NCI-H526 treated with DMSO at 0.1 percent for 48 hours (cell line): Measurements from ENCODE around the gene GPR176.
A peak's percentile ranks its signal among the peaks of the same experiment; 100 is the strongest.
"Not testable (repeated sequence)": the region's sequence is repeated elsewhere in the genome, so short reads cannot be mapped to it uniquely, and the experiment has no call there.

ENCODE experiments used
- DNase-seq: peaks from one replicate; lab custom pipeline; 2025; lab: John Stamatoyannopoulos, UW

The GPR176 gene

DNA sequence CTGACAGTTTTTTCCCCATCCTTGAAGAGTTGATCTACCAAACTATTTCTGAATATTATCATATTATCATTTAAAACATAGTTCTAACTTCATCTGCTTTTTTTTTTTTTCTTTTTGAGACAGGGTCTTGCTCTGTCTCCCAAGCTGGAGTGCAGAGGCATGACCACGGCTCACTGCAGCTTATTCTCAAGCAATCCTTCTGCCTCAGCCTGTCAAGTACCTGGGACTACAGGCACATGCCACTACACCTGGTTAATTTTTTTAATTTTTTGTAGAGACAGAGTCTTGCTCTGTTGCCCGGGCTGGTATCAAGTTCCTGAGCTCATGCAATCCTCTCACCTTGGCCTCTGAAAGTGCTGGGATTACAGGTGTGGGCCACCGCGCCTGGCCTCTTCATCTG, 15.2 kb upstream of the GPR176 start:
- DNase-seq, result no peak

DNA sequence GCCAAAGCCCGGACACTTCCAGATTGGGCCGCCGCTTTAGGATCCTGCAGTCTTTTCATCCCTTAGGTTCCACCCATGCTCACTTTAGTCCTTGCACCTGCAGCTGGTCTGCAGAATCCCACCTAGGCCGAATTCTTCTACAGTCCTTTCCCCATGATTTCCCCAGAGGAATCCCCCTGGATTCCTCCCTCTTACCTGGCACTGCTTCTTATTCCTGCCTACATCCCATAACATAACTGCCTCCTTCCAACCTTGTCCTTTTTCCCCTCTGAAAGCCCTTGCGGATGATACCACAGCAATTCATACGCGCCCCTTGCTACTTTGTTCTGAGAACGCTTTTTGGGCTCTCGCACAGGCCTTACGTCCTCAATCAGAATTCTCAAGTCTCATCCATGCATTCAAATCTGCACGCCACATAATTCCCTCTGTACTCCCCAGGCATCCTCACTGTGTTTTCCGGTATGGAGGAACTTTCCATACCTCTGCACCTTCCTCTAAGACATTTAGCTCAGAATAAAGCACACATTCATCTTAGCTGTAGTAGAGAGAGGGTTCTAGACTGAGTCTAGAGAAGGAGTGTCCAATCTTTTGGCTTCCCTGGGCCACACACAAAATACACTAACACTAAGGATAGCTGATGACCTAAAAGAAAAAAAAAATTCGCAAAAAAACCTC, 14.5 kb upstream of the GPR176 start:
- DNase-seq, result peak; percentile 57

DNA sequence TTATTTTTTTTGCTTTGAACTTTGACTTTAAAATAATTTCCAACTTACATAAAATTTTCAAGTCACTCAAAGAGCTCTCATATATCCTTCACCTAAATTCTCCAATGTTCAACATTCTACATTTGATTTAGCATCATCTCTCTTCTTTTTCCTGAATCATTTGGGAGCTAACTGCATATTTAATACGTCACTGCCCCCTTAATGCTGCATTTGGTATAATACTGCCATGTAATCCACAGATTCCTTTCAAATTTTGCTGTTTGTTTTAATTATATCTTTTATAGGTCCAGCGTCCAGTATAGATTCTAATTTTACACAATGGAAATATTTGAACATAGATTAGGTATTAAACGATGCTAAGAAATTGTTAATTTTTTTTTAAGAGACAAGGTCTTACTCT, 11.5 kb upstream of the GPR176 start:
- no peak for DNase-seq

DNA sequence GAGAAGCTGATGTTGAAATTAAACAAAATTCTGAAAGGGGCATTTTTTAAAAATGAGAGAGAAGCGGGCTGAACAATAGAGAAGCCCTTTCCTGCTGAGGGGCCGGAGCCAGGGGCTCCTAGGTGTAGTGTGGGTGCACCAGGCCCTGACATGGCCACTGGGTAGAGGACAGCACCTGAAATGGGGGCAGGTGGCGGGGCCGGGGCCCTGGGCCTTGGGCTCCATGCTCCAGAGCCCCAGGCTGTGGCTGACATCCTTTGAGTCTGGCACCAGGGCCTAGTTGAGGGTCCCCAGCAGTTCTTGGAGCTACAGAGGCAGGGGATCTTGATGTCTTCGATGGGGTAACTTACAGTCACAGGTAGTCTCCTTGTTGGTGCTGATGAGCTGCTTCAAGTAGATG, 6.5 kb upstream of the GPR176 start:
- no peak for DNase-seq

DNA sequence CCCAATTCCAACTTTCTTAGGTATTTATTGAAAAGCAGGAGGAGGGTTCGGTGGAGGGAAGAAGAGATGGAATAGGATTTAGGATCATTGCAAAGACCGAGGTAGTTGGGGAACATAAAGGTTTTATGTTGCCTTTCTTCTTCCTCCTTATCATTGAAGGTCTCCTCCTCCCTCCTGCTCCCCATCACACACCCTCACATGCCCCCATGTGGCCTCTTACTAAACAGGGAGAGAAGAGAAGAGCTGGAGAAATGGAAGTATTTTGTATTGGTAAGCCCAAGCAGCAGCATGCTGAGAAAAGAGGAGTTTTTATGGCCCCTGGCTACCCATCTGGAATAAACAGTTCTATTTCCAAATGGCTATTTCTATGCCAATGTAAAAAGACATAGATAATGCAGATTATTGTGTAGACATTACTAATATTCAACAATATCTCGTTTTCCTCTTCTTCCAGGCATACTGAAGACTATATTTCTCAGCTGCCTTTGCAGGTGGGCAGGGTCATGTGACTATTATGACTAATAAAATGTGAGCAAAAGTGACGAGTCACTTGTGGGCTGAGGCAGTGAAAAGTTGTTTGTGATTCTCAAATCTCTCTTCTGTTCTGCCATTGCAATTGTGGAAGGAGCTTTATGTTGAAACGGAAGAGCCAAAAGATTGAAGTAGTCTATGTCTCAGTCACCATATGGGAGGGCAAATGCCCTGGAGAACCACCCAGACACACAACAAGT, 5.2 kb upstream of the GPR176 start:
- no peak for DNase-seq

DNA sequence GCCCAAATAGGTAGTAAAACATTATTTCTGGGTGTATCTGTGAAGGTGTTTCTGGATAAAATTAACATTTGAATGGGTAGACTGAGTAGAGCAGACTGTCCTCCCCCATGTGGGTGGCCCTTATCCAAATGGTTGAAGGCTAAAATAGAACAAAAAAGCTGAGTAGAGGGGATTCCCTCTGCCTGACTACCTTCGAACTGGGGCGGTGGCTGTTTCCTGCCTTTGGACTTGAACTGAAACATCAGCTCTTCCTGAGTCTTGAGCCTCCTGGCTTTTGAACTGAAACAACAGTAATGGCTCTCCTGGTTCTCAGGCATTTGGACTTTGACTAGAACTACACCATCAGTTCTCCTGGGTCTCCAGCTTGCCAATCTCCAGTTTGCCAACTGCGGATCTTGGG, 4.4 kb upstream of the GPR176 start:
- DNase-seq, result no peak

DNA sequence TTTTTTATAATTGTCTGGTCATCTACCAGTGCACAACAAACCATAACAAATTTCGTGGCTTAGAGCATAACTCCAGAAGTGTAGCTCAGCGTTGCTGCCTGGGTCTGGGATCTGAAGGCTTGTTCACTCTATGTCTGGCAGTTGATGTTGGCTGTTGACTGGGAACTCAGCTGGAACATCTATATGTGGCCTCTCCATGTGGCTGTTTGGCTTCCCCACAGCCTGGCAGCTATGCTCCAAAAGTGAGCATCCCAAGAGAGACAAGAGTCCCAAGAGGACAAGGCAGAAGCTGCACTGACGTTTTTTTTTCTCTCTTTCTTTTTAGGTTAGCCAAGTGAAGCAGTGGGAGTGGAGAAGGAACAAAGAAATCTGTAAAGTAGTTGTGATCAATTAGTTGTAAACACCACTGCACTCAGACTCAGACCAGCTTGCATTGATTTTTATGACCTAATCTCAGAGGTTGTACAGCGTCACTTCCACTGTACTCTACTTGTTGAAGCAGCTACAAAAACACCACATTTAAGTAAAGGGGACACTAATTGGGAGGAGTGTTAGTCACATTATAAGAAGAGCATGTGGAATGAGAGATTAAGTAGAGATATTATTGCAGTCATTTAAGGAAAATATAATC, 2.5 kb upstream of the GPR176 start:
- DNase-seq, result peak; percentile 52

DNA sequence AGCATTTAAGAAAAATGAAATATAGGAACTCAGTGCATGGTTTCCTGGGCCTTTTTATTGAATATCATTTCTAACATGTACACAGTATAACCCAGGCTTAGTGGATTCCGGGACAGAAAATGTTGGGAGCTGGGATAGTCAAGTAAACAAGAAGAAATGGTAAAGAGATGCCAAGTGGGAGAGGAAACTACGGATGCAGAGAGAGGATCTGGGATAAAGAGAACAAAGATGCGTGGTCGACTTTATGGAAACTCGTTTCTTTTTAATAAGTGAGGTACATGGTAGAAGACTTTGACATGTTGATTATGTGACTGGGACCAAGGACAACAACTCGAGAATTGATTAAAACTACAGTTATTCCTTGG, 1.2 kb upstream of the GPR176 start:
- peak; percentile 63 for DNase-seq

DNA sequence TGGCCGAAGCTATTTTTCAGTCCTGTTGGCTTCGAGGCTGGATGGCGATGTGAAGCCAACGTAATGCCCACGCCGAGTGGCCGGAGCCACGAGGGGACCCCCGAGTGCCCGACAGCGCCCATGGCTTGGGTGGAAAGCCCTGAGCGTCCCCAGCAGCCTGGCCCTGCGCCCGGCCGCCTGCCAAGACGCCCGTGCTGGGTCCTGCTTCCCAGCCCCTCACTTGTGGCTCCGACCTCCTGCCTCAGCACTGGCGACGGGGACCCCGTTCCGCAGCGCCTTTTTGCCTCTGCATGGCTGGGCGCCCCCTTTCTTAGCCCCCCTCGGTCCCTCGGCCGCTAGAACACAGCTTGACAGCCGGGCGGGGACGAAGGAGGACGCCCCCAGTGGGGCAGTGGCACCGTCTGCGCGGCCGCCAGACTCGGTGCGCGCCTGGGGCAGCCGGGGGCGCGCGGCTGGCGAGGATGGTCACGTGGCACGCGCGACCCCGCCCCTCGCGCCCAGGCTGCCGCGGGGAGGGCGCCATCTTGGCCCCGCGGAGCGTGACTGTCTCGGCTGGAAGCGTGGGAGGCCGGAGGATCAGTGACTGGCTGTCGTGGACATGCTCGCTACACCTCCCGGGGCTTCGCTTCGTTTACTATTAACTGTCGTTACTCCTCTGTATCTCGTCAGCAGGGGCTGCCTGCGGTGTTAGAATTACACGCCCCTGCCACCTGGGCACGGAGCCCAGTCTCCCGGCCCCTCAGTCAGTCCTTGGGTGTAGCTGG, 626 bp upstream of the GPR176 start:
- peak; percentile 78 for DNase-seq

DNA sequence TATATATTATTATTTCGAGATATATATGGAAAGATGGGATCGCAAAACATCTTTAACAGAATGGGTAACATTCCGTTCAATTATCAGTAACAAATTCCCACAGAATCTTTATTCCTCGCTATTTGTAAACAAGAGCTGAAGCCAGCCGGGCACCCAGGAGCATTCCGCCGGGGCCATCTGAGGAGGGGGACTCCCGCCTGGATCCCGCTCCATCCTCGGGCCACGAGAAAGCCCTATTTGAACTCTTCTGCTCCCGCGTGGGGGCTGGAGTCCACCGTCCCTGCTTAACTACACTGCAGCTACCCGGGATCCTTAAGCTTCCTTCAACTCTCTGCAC, 687 bp downstream of the GPR176 start:
- peak; percentile 48 for DNase-seq

DNA sequence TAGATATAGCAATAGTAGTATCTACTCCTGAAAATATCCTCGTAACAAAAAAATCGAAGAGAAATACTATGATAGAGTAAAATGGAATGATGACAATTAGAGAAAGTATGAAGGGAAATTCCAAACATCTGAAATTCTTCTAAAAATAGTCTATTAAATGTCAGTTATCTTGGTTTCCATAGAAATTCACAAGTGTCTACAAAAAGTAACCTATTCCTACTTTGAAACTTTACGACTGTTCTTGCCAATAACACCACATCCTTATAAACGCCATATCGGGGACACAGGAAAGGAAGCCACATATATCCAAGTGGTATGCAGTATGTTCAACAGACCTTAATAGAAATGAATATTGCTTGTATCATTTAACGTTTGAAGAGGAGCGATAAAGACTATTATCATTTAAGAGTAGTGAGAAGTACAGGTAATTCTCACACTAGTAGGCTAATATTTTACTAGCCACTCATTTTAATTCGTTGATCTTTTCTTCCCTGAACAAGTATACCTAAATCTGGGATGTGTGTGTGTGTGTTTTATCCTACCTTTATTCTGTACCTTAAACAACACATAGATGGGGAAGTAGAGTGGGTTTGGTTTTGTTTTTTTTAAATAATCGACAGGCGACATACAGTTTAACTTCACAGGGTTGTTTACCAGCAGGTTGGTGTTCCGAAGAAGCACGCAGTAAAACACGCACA, 1.2 kb downstream of the GPR176 start:
- DNase-seq, result no peak

DNA sequence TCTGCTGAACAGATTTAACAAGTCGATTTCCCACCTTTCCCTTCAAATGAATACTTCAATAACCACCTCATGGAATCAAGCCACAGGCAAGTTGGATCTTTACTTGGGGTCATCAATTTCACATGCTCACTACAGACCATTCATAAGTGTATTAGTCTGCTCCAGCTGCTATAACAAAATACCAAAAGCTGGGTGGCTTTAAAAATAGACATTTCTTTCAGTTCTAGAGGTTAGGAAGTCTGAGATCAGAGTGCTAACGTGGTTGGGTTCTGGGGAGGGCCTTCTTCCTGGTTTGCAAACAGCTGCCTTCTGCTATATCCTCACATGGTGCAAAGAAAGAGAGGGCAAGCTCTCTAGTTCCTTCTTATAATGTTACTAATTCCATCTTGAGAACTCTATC, 5.1 kb downstream of the GPR176 start:
- no peak for DNase-seq

DNA sequence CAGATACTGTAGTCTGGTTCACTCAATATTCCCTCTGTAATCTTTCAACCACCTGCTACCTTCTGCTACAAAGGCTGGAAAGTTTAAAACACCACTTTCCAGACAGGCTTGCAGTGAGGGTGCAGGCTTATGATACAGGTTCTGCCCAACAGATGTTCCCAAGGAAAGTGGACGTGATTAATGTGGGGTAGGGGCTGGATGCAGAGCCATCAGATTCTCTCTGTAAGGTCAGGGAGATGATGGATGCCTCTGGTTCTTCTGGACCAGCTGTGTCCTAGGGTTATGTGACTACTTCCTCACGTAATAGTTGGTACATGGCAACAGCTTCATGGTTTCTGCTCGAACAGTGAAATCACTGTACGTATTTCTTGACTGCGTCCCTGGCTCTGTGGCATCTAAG, 11.1 kb downstream of the GPR176 start:
- DNase-seq, result no peak

DNA sequence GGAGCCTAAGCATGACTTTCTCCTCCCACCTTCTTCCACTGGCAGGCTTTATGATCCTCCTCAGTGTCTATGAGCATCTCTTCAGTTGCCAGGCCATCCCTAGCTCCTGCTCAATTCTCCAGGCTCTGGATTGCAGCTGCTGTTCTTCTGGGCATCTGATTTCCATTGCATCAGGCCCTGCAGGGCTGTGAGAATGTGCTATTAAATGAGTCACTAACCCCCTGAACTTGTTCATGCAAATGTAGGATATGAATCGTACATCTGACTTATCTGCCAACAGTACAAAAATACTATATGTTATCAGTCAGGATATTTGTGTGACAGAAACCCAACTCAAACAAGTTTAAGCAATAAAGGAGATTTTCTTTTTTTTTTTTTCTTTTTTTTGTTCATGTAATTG, 11.9 kb downstream of the GPR176 start:
- DNase-seq, result peak; percentile 82

DNA sequence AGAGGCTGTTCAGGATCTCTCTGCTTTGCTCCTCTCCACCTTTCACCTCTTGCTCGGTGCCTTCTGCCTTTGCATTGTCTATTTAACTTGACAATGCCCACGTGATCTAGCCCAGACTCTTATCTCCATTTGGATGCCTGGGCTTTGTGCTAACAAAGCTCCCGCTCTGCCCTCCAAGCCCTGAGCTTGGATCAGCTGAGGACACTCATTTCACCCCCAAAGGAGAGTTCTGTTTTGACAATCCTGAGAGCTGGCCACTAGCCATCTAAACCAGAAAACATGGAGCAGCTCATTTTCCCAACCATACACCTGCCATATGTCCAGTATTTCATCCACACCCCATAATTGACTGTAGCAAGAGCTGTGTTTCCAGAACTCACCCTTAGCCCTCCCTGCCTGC, 12.8 kb downstream of the GPR176 start:
- DNase-seq, result no peak

DNA sequence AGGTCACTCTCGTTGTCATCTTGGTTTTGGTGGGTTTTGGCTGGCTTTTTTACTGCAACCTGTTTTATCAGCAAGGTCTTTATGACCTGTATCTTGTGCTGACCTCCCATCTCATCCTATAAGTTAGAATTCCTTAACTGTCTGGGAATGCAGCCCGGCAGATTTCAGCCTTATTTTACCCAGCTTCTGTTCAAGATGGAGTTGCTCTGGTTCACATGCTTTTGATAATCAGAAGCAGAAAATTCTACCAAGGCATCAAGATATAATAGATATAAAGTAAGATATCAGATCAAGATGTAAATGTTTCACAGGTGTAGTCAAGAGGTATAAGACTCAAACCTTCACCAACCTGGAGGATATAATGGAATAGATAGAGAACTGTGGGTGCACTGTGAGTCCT, 16.0 kb downstream of the GPR176 start:
- no peak for DNase-seq

DNA sequence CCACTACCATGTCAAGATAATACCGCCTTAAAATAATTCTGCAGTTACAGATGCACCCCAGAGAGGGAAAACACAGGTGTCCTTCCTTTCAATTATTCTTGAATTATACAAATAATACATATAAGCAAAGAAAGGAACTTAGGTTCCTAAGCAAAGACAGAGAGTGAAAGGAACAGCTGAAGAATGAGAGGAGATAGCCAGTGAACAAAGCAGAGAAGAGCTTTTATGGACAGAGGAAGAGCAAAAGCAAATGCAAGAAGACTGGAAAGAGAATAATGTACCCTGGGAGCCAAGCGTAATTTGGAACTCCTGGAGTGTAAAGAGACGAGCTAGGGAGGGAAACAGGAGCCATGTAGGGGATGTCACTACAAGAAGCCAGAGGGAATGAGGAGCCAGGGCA, 21.7 kb downstream of the GPR176 start:
- no peak for DNase-seq

DNA sequence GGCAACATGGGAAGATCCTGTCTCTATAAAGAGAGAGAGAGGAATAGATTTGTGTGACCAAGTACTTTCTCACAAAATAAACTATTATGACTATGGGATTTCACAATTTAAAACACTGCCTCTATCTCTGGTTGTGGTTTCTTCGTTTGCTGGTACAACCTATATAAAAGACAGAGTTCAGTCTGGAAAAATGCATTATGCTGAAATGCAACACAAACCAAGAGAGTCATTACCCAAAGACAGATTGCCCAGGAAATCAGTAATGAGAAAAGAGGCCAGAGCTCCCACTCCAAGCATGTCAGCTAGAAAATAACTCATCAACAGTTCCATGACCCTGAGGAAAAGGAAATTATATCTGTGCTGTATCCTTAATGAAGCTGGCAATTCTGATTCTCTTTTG, 23.2 kb downstream of the GPR176 start:
- DNase-seq, result no peak

DNA sequence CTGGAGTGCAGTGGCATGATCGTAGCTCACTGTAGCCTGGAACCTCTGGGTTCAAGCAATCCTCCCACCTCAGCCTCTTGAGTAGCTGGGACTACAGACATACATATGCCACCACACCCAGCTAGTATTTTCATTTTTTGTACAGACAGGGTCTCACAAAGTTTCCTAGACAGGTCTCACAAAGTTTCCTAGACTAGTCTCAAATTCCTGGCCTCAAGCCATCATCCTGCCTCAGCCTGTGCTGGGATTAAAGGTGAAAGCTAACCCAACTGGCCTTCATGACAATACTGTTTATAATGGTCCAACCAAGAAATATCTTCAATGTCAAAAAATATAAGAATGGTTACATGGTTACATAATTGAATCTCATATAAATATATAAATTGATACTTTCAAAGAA, 24.0 kb downstream of the GPR176 start:
- no peak for DNase-seq

DNA sequence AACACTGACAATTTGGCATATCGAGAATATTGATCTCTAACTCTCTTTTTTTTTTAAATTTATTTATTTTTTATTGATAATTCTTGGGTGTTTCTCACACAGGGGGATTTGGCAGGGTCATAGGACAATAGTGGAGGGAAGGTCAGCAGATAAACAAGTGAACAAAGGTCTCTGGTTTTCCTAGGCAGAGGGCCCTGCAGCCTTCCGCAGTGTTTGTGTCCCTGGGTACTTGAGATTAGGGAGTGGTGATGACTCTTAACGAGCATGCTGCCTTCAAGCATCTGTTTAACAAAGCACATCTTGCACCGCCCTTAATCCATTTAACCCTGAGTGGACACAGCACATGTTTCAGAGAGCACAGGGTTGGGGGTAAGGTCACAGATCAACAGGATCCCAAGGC, 27.0 kb downstream of the GPR176 start:
- DNase-seq, result not testable (repeated sequence)

DNA sequence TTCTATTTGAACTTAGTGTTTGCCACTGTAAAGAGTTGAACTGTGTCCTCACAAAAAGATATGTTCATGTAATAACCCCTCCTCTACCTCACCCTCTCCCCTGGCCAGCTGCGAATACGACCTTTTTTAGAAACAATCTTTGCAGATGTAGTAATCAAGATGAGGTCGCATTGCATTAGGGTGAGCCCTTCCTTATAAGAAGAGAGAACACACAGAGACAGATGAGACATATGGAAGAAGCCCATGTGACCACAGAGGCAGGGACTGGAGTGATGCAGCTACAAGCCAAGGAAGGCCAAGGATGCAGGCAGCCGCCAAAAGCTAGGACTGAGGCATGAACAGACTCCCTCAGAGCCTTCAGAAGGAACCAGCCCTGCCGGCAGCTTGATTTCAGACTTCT, 27.6 kb downstream of the GPR176 start:
- no peak for DNase-seq

DNA sequence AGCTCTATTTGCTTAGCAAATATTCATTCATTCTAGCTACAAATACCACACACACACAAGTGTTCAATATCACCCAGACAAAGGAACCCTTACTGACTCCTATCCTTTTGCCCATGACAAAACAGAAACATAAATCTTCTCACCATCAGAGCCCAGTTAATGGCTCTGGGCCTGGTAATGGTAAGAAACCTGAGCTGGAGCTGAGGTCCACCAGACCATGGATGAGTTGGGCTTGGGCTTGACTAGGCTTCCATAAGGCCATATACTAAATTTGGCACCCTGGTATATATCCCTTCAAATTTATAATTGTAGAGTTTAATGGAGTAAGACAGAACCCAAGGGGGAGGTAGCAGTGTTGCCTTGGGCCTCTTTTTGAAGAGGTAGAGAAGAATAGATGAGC, 29.4 kb downstream of the GPR176 start:
- DNase-seq, result no peak
